ENCODE results near the gene NSUN7. TPM values are rescaled to one million over a fixed set of nuclear protein-coding genes. Genes with fewer than 3 reads are reported as not detected.

Gene NSUN7
- total RNA-seq, 1 experiment from 2014 or later, result 0.90 TPM

GRCh38 chr4:40846532-40846931, 96.8 kb downstream of the NSUN7 start:
- ChIA-PET POLR2A (ENCODE audit: low non-redundant PET) (no interaction called here), CTCF (no interaction called here)
- Histone ChIP-seq H3K36me3 (ENCODE audit: insufficient read depth, low read length, poor library complexity, severe bottlenecking) (no peaks in the 10 kb centered on the region), H3K4me1 (ENCODE audit: insufficient read depth, low read length, poor library complexity, severe bottlenecking) (no peaks in the 10 kb centered on the region), H3K27ac (ENCODE audit: low read depth, low read length, poor library complexity, severe bottlenecking) (no peak overlapping the region), H3K4me3 (ENCODE audit: low read depth, low read length, poor library complexity, severe bottlenecking) (no peak overlapping the region), H3K27me3 (replicated peaks; ENCODE audit: insufficient read depth, low read depth, low read length, poor library complexity) (no peaks in the 10 kb centered on the region), H3K9me3 (ENCODE audit: low read depth, low read length, poor library complexity, severe bottlenecking) (no peaks in the 10 kb centered on the region)
- TF ChIP-seq EZH2 (IDR thresholded peaks at IDR 0.05; ENCODE audit: borderline replicate concordance, low read depth, low read length, poor library complexity, severe bottlenecking) (no peak), CTCF (conservative IDR thresholded peaks at IDR 0.05; ENCODE audit: low read depth, low read length) (no peak)
- intact Hi-C loops (cut with micrococcal nuclease; ENCODE audit: unreplicated experiment), result no loop called here
- no peak for DNase-seq (ENCODE audit: low spot score)
- no TSS peak for BruUV-seq (replicated peaks)

- intact Hi-C loops (cut with micrococcal nuclease; ENCODE audit: unreplicated experiment), result no loop called here
Observed at GRCh38 chr4:40848251-40848650, 98.5 kb downstream of the NSUN7 start.

GRCh38 chr4:40848940-40849339, 99.2 kb downstream of the NSUN7 start:
- H3K4me3 ChIP-seq (ENCODE audit: low read depth, low read length, poor library complexity, severe bottlenecking), result no peak overlapping the region
- H3K36me3 ChIP-seq (ENCODE audit: insufficient read depth, low read length, poor library complexity, severe bottlenecking), result no peaks in the 10 kb centered on the region
- H3K27ac ChIP-seq (ENCODE audit: low read depth, low read length, poor library complexity, severe bottlenecking), result no peak overlapping the region
- intact Hi-C loops (cut with micrococcal nuclease; ENCODE audit: unreplicated experiment), result no loop called here
- H3K27me3 ChIP-seq (replicated peaks; ENCODE audit: insufficient read depth, low read depth, low read length, poor library complexity), result no peaks in the 10 kb centered on the region
- DNase-seq (ENCODE audit: low spot score), result no peak
- POLR2A ChIA-PET (ENCODE audit: low non-redundant PET), result interaction anchor here (0.6 kb wide), 1 partner anchor 166 kb away, joined by 11 read pairs; no protein-coding TSS in a partner anchor
- CTCF ChIA-PET, result interaction anchor here (1.2 kb wide), 1 partner anchor 8 kb away, joined by 10 read pairs; no protein-coding TSS in a partner anchor
- TF ChIP-seq EZH2 (IDR thresholded peaks at IDR 0.05; ENCODE audit: borderline replicate concordance, low read depth, low read length, poor library complexity, severe bottlenecking) (no peak), CTCF (conservative IDR thresholded peaks at IDR 0.05; ENCODE audit: low read depth, low read length) (no peak)
- H3K9me3 ChIP-seq (ENCODE audit: low read depth, low read length, poor library complexity, severe bottlenecking), result no peaks in the 10 kb centered on the region
- no peaks in the 10 kb centered on the region for H3K4me1 ChIP-seq (ENCODE audit: insufficient read depth, low read length, poor library complexity, severe bottlenecking)
- no TSS peak for BruUV-seq (replicated peaks)

More at GRCh38 chr4:40848251-40848650, 98.5 kb downstream of the NSUN7 start:
- Histone ChIP-seq H3K4me3 (ENCODE audit: low read depth, low read length, poor library complexity, severe bottlenecking) (no peak overlapping the region), H3K9me3 (ENCODE audit: low read depth, low read length, poor library complexity, severe bottlenecking) (no peaks in the 10 kb centered on the region), H3K27ac (ENCODE audit: low read depth, low read length, poor library complexity, severe bottlenecking) (no peak overlapping the region), H3K36me3 (ENCODE audit: insufficient read depth, low read length, poor library complexity, severe bottlenecking) (no peaks in the 10 kb centered on the region), H3K4me1 (ENCODE audit: insufficient read depth, low read length, poor library complexity, severe bottlenecking) (no peaks in the 10 kb centered on the region), H3K27me3 (replicated peaks; ENCODE audit: insufficient read depth, low read depth, low read length, poor library complexity) (no peaks in the 10 kb centered on the region)
- no TSS peak for BruUV-seq (replicated peaks)
- CTCF ChIA-PET, result interaction anchor here (1.2 kb wide), 1 partner anchor 7 kb away, joined by 10 read pairs; no protein-coding TSS in a partner anchor
- POLR2A ChIA-PET (ENCODE audit: low non-redundant PET), result no interaction called here
- no peak for TF ChIP-seq EZH2 (IDR thresholded peaks at IDR 0.05; ENCODE audit: borderline replicate concordance, low read depth, low read length, poor library complexity, severe bottlenecking)
- no peak for TF ChIP-seq CTCF (conservative IDR thresholded peaks at IDR 0.05; ENCODE audit: low read depth, low read length)
- DNase-seq (ENCODE audit: low spot score), result no peak
